ENCODE data around the gene OSBPL10. TPM values are rescaled to one million over a fixed set of nuclear protein-coding genes. Genes with fewer than 3 reads are reported as not detected.

The OSBPL10 gene, protein sequence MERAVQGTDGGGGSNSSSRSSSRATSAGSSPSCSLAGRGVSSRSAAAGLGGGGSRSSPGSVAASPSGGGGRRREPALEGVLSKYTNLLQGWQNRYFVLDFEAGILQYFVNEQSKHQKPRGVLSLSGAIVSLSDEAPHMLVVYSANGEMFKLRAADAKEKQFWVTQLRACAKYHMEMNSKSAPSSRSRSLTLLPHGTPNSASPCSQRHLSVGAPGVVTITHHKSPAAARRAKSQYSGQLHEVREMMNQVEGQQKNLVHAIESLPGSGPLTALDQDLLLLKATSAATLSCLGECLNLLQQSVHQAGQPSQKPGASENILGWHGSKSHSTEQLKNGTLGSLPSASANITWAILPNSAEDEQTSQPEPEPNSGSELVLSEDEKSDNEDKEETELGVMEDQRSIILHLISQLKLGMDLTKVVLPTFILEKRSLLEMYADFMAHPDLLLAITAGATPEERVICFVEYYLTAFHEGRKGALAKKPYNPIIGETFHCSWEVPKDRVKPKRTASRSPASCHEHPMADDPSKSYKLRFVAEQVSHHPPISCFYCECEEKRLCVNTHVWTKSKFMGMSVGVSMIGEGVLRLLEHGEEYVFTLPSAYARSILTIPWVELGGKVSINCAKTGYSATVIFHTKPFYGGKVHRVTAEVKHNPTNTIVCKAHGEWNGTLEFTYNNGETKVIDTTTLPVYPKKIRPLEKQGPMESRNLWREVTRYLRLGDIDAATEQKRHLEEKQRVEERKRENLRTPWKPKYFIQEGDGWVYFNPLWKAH
- total RNA-seq = 10.2 and 12.1 TPM in 2 replicates

DNA sequence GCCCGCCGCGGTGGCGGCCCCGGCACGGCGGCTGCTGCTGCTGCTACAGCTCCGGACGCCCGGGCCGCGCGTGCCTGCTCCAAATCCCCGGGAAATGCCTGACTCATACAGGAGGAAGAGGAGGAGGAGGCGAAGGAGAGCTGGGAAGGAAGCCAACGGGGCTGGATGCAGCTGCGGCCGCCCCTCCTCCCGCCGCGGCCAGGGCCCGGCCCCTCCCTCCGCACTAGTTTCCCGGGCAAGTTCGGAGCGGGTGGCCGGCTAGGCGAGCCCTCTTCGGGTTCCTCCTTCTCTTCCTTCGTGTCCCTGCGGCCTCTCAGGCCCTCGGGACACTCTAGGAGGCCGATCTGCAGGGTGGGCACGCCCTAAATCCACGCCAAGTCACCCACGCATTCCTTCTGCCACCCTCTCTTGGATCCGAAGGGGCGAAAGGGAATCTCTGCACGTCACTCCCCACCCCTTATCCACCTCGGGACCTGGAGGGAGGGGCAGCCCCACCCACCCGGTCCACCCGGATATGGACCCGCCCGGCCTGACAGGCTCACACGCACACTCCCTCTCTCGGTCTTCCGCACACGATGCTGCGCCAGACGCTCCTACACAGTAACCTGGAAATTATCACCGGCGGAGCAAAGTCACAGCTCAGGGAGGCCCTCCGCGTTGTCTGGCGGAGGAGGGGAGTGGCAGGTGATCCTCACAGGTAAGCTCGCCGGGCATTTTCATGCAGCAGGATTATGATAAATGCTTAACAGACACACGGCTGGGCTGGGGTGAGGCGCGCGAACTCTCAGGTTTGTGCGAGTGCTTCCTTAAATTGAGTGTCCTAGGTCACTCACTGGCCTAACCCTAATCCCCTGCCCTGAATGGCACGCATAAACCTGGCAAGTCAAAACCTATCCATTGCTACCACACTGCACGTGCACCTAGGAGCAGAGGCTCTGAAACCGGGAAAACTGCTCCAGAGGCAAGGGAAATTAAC, at the start of gene OSBPL10, which contains the start of gene ZNF860:
TSS of gene OSBPL10 (minus strand) at position 57 of the 976 bp plus-strand sequence. CDS start 83 bp downstream, outside the sequence.
TSS of gene ZNF860 (plus strand) at position 545 of the 976 bp plus-strand sequence. CDS start 7,330 bp downstream, outside the sequence.

Other genes with a start within 250 kb of the OSBPL10 start
- 0.33 and 0.46 TPM in 2 replicates for gene ZNF860, start 488 bp upstream of the OSBPL10 start, total RNA-seq
- gene GPD1L, start 125.4 kb upstream of the OSBPL10 start, total RNA-seq = 10.2 and 13.2 TPM in 2 replicates

Measured in smooth muscle cell of the pulmonary artery (primary cell).